K562 (cell line): ENCODE results near the gene EPB41L4A. TPM values are rescaled to one million over a fixed set of nuclear protein-coding genes. Genes with fewer than 3 reads are reported as not detected.

Experiments used
- ATAC-seq: fragments of 200-7000 bp; cut with Tn5 transposase; 3 replicates; pipeline ENCODE4 v1.9.1; 2020; ENCODE audit warnings: moderate library complexity
- BruUV-seq: library from RNA; stranded (reverse); fragments of 400-500 nt; replicated peaks from 2 replicates; lab custom pipeline; 2021; lab: Mats Ljungman, UMichigan
- CTCF ChIA-PET: fragments of 300-600 bp; formaldehyde crosslinking; extraction: SDS; loops from one replicate; lab custom pipeline; 2021; ENCODE audit warnings: low intra/inter-chr PET ratio; lab: Yijun Ruan, JAX
- POLR2A ChIA-PET: fragments of 300-600, 350-650 bp; sonication (Branson Sonifier 250); formaldehyde crosslinking; extraction: SDS; loops from one replicate; lab custom pipeline; 2021; ENCODE audit warnings: antibody characterized with exemption, inconsistent platforms; lab: Yijun Ruan, JAX
- DNase-seq, 4 experiments: peaks; one replicate each; pipeline versions ENCODE4 v3.0.0 to v3.0.0-alpha.2; 2011 to 2018; ENCODE audit warnings: low spot score in 3 of 4, mixed read lengths in 3 of 4; ENCODE audit errors: extremely low read depth in 1 of 4
- FAIRE-seq: peaks from 2 replicates; lab custom pipeline; 2011; peaks lifted over from hg19 to GRCh38; lab: Jason Lieb, UNC
- H2AFZ ChIP-seq: 2 replicates; pipeline ENCODE4 v1.6.0; 2011; ENCODE audit warnings: low read depth, low read length, control low read depth, inconsistent platforms
- H3K27ac ChIP-seq: fragments of 200-600 bp; 3 replicates; pipeline ENCODE4 v1.8.0; 2011; ENCODE audit warnings: low read depth, mild to moderate bottlenecking, control low read depth, inconsistent platforms, low read length, moderate library complexity, mixed read lengths; ENCODE audit errors: extremely low read depth
- H3K27me3 ChIP-seq, 2 experiments: fragments of 300-600 bp in 1 of 2; 2 replicates in 1 of 2; 3 replicates in 1 of 2; pipeline versions ENCODE4 v1.6.0 to v1.8.0; 2011; ENCODE audit warnings: inconsistent platforms in 2 of 2, low read length in 2 of 2, mild to moderate bottlenecking in 1 of 2, mixed read lengths in 1 of 2, moderate library complexity in 1 of 2; ENCODE audit not compliant: control insufficient read depth in 2 of 2, insufficient read depth in 2 of 2
- H3K36me3 ChIP-seq: fragments of 300-600 bp; 3 replicates; pipeline ENCODE4 v1.8.0; 2011; ENCODE audit warnings: mild to moderate bottlenecking, low read length, inconsistent platforms; ENCODE audit not compliant: control insufficient read depth, insufficient read depth
- H3K4me1 ChIP-seq, 2 experiments: fragments of 200-600 bp in 1 of 2; replicated peaks in 1 of 2; 2 replicates in 1 of 2; 3 replicates in 1 of 2; pipeline versions ENCODE4 v1.5.1 to v1.8.0; 2011; ENCODE audit warnings: inconsistent platforms in 2 of 2, low read length in 2 of 2, mild to moderate bottlenecking in 1 of 2, mixed read lengths in 1 of 2, moderate library complexity in 1 of 2; ENCODE audit not compliant: control insufficient read depth in 2 of 2, insufficient read depth in 2 of 2
- H3K4me2 ChIP-seq: 2 replicates; pipeline ENCODE4 v1.6.1; 2011; ENCODE audit warnings: low read length, control low read depth, inconsistent platforms, mixed read lengths; ENCODE audit not compliant: insufficient read depth
- H3K4me3 ChIP-seq: fragments of 200-600 bp; sonication (generic), shearing (Covaris generic); 2 replicates; pipeline ENCODE4 v1.5.1; 2016; ENCODE audit warnings: control low read depth, inconsistent platforms
- H3K79me2 ChIP-seq: fragments of 200-600 bp; 3 replicates; pipeline ENCODE4 v1.8.0; 2011; ENCODE audit warnings: low read length, inconsistent platforms; ENCODE audit not compliant: control insufficient read depth, insufficient read depth
- H3K9ac ChIP-seq, 2 experiments: 2 replicates each; pipeline versions ENCODE4 v1.6.0 to v1.6.1; 2011; ENCODE audit warnings: low read depth in 2 of 2, low read length in 2 of 2, control low read depth in 1 of 2, inconsistent platforms in 1 of 2, mild to moderate bottlenecking in 1 of 2, mixed read lengths in 1 of 2; ENCODE audit not compliant: insufficient read depth in 1 of 2
- H3K9me1 ChIP-seq: one replicate; pipeline ENCODE4 v1.6.0; 2011; ENCODE audit warnings: inconsistent platforms, mild to moderate bottlenecking, low read length, moderate library complexity; ENCODE audit not compliant: control insufficient read depth, insufficient read depth
- H3K9me3 ChIP-seq: replicated peaks from 2 replicates; pipeline ENCODE4 v1.5.1; 2011; ENCODE audit warnings: low read depth, low read length, inconsistent platforms; ENCODE audit not compliant: control insufficient read depth, insufficient read depth
- H4K20me1 ChIP-seq: replicated peaks from 2 replicates; pipeline ENCODE4 v1.6.1; 2011; ENCODE audit warnings: low read length, inconsistent platforms, mixed read lengths; ENCODE audit not compliant: control insufficient read depth, insufficient read depth
- CREBBP ChIP-seq: IDR thresholded peaks from one replicate; pipeline ENCODE4 v1.6.1; 2012; ENCODE audit warnings: low read depth, mild to moderate bottlenecking, control low read depth, inconsistent platforms, low read length
- FOS ChIP-seq: IDR thresholded peaks from 3 replicates; pipeline ENCODE4 v1.6.1; 2011; ENCODE audit not compliant: insufficient read length; ENCODE audit errors: extremely low read depth
- FOSL1 ChIP-seq: fragments of 200-800 bp; sonication (Bioruptor generic); conservative IDR thresholded peaks from 2 replicates; pipeline ENCODE4 v1.6.1; 2016; ENCODE audit warnings: missing genetic modification characterization, missing compliant biosample characterization
- GMEB1 ChIP-seq: fragments of 250-450 bp; sonication (Bioruptor Pico); IDR thresholded peaks from 2 replicates; pipeline ENCODE4 v1.4.0; 2020; ENCODE audit warnings: mild to moderate bottlenecking
- KAT2B ChIP-seq: IDR thresholded peaks from one replicate; pipeline ENCODE4 v1.6.1; 2012; ENCODE audit warnings: low read depth, mild to moderate bottlenecking, control low read depth, inconsistent platforms, low read length, moderate library complexity
- KLF6 ChIP-seq: fragments of 250-450 bp; sonication (Bioruptor Pico); IDR thresholded peaks from 2 replicates; pipeline ENCODE4 v1.4.0; 2020; ENCODE audit warnings: mild to moderate bottlenecking, moderate library complexity, borderline replicate concordance
- MAFG ChIP-seq: fragments of 450-650 bp; conservative IDR thresholded peaks from 2 replicates; pipeline ENCODE4 v1.6.1; 2016; ENCODE audit warnings: missing genetic modification characterization, missing compliant biosample characterization
- MIER1 ChIP-seq: fragments of 450-650 bp; IDR thresholded peaks from 2 replicates; pipeline ENCODE4 v1.6.1; 2016; ENCODE audit warnings: antibody characterized with exemption, mild to moderate bottlenecking, low read depth
- MXI1 ChIP-seq: IDR thresholded peaks from 2 replicates; pipeline ENCODE4 v1.6.1; 2011; ENCODE audit warnings: low read depth, mild to moderate bottlenecking, improper control_type of control experiment, low read length
- POLR3A ChIP-seq: IDR thresholded peaks from 2 replicates; pipeline ENCODE4 v1.6.1; 2011; ENCODE audit warnings: borderline replicate concordance, mild to moderate bottlenecking, moderate library complexity; ENCODE audit not compliant: insufficient read length, insufficient read depth; ENCODE audit errors: extremely low read depth
- TEAD4 ChIP-seq, 2 experiments: sonication (generic) in 1 of 2; formaldehyde crosslinking in 1 of 2; IDR thresholded peaks; 2 replicates each; pipeline versions ENCODE4 v1.6.1 to v1.8.0; 2012 to 2022; ENCODE audit warnings: borderline replicate concordance in 1 of 2, inconsistent platforms in 1 of 2, low read length in 1 of 2, mild to moderate bottlenecking in 1 of 2, missing genetic modification reagents in 1 of 2
- ZNF23 ChIP-seq: fragments of 250-450 bp; sonication (Bioruptor Pico); IDR thresholded peaks from 2 replicates; pipeline ENCODE4 v1.4.0; 2020; ENCODE audit warnings: mild to moderate bottlenecking
- WGBS: fragments of 100-300 bp; shearing (Covaris generic); methylation state at CpG from one replicate; pipeline ENCODE4 v1.1.6; 2016; ENCODE audit warnings: low coverage, mixed read lengths; ENCODE audit not compliant: insufficient coverage; ENCODE audit errors: missing lambda C conversion rate; 5-methylcytosine and 5-hydroxymethylcytosine counted together
- in situ Hi-C: fragments of 300-500 bp; cut with MboI; formaldehyde crosslinking; loops from 4 replicates; pipeline ENCODE4 v1.15.0; 2018; ENCODE audit warnings: inconsistent platforms, mixed read lengths
- intact Hi-C: fragments of 100-400 bp; cut with micrococcal nuclease; formaldehyde crosslinking; loops from 2 replicates; pipeline ENCODE4 v1.14.2; 2022
- polyA plus RNA-seq, 8 experiments: library from polyadenylated mRNA; depleted of rRNA in 4 of 8; stranded (reverse) in 5 of 8; unstranded in 3 of 8; fragments of >200 nt; fragmentation: Nextera tagmentation in 2 of 8; fragmentation: Illumina TruSeq in 1 of 8; extraction: Ambion mirVana in 2 of 8; extraction: Trizol in 1 of 8; gene quantifications; 2 replicates each; pipeline versions ENCODE4 v1.2.1 to v1.2.3, GENCODE V29; 2011 to 2014; ENCODE audit warnings: inconsistent platforms in 1 of 8, missing spikeins in 1 of 8
- total RNA-seq, 7 experiments: library from RNA; depleted of rRNA in 6 of 7; stranded (reverse); fragments of >200 nt in 6 of 7; fragmentation: Illumina TruSeq in 2 of 7; extraction: Trizol in 2 of 7; gene quantifications; 2 replicates each; pipeline versions ENCODE4 v1.2.1 to v1.2.3, GENCODE V29; 2011 to 2021; ENCODE audit warnings: low replicate concordance in 1 of 7

Gene EPB41L4A
- total and polyA plus RNA-seq, 9 of the 15 experiments (the other 6 are each of a cell fraction or from before 2014, with no cell fraction given) = 0.04 to 0.35 (median 0.12) TPM; not detected in 3

- no peaks in the 10 kb centered on the region; a peak in 1 of 5 replicates for H3K27me3 ChIP-seq
- no peak overlapping the region for H3K27ac ChIP-seq
- FAIRE-seq (no peak), DNase-seq (no peak), ATAC-seq (no peak)
- no peaks in the 10 kb centered on the region for H3K4me1 ChIP-seq
- no peak overlapping the region for H3K9ac ChIP-seq
- intact Hi-C loops = no loop called here
- H2AFZ ChIP-seq = no peak overlapping the region
- BruUV-seq = no TSS peak
- no peaks in the 10 kb centered on the region for H3K9me3 ChIP-seq
- H3K4me2 ChIP-seq = no peak overlapping the region
- in situ Hi-C loops = no loop called here
- no peaks in the 10 kb centered on the region for H3K36me3 ChIP-seq
- 0% methylated on average over 1 of the region's 1 CpG for WGBS
- POLR2A ChIA-PET = no interaction called here
- H3K9me1 ChIP-seq = no peaks in the 10 kb centered on the region
- H3K79me2 ChIP-seq = no peaks in the 10 kb centered on the region
- TF ChIP-seq TEAD4 (IDR thresholded peaks at IDR 0.05; ENCODE audit: low read length) (no peak), TEAD4 (CRISPR knock-in tag; IDR thresholded peaks at IDR 0.05; ENCODE audit: borderline replicate concordance) (no peak), MAFG (tag) (no peak), GMEB1 (CRISPR knock-in tag) (no peak), POLR3A (no peak), FOS (no peak), ZNF23 (CRISPR knock-in tag) (no peak), CREBBP (no peak), KAT2B (no peak), MIER1 (no peak), KLF6 (CRISPR knock-in tag) (no peak), MXI1 (no peak), FOSL1 (tag) (no peak)
- no peaks in the 10 kb centered on the region for H4K20me1 ChIP-seq
- CTCF ChIA-PET = no interaction called here
- H3K4me3 ChIP-seq = no peak overlapping the region
Observed at GRCh38 chr5:112275671-112276070, 143.4 kb downstream of the EPB41L4A start.
